AG09319 (cell line): ENCODE data around the gene SMPD3.

ENCODE experiments used
- DNase-seq: peaks from one replicate; pipeline ENCODE4 v3.0.0-alpha.2; 2010; ENCODE audit warnings: low read depth; ENCODE audit errors: extremely low read depth
- TF ChIP-seq, protein P1 (sequence below): IDR thresholded peaks from 2 replicates; pipeline ENCODE4 v1.5.1; 2011; ENCODE audit warnings: low read depth, mild to moderate bottlenecking, inconsistent platforms, low read length, moderate library complexity

The SMPD3 gene

DNA sequence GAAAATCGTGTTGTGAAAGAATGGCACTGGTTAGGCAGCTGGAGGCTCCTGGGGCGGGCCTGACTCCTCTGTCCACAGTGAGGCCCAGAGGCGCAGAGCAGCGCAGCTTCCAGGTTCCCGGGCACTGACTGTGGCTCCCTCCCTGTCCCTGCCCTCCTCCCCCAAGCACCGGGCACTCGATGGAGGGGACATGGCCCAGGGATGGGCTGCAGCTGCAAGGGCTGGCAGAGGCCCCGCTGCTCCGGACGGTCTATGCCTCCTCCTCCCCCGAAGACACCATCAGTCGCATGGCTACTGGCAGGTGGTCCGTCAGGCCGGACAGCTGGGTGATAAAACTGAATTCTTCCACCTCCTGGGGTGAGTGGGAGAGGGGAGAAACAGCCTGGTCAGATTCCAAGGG, 87.4 kb downstream of the SMPD3 start:
- TF ChIP-seq, protein P1, sequence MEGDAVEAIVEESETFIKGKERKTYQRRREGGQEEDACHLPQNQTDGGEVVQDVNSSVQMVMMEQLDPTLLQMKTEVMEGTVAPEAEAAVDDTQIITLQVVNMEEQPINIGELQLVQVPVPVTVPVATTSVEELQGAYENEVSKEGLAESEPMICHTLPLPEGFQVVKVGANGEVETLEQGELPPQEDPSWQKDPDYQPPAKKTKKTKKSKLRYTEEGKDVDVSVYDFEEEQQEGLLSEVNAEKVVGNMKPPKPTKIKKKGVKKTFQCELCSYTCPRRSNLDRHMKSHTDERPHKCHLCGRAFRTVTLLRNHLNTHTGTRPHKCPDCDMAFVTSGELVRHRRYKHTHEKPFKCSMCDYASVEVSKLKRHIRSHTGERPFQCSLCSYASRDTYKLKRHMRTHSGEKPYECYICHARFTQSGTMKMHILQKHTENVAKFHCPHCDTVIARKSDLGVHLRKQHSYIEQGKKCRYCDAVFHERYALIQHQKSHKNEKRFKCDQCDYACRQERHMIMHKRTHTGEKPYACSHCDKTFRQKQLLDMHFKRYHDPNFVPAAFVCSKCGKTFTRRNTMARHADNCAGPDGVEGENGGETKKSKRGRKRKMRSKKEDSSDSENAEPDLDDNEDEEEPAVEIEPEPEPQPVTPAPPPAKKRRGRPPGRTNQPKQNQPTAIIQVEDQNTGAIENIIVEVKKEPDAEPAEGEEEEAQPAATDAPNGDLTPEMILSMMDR: no peak

DNA sequence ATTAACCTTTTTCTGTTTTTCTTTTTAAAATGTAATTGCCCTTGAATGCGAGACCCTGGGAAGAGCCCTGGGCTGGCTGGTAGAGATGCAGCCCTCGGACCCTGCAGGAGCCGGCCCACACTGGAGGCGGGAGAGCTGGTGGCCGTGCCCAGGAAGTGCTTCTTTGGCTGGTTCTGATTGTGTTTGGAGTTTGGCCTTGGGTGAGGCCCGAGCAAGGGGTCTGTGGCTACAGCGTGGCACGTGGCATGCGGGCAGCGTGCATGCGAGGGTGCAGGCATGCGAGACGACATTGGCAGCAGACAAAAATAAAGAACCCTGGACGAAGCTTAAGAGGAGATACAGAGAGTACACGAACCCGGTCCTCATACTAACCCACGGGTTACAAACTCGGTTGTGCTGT, 87.8 kb downstream of the SMPD3 start:
- TF ChIP-seq, protein P1: no peak

More for the DNA sequence above, 87.4 kb downstream of the SMPD3 start:
- no peak for DNase-seq

DNA sequence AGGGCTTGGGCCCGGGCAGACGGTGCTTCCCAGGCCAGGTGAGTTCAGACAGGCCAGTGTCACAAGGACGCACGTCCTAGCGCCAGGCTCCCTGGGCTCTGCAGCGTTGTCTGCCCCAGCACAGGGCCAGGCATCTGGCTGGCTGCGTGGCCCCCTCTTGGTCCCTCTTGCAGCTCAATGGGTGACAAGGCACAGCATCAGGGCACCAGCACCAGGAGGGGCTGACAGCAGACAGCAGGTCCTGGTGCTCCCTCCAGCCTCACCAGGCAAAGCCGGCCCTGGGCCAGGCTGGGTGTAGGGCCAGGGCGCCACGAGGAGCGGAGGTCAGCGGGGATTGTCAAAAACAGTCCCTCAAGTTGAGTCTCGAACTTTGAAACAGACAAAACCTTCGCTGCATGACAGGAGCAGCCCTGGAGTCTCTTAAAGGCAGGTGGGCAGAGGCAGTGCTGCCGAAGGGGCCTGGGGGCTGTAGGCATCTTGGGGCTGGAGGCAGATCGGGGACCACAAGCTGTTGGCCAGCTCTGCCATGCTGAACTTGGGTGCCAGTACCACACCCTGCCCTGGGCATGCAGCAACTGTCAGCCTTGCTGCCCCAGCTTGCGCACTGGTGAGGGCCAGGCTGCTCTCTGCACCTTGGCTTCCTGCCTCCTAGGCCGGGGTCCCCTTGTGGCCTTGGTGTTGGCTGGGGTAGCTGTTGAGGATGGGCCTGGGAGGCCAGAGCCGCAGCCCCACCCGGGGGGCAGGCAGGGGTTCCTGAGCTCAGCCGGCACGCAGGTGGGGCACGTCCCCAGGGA, 88.7 kb downstream of the SMPD3 start:
- TF ChIP-seq, protein P1: no peak
- DNase-seq: no peak

More for the DNA sequence above, 87.8 kb downstream of the SMPD3 start:
- no peak for DNase-seq

DNA sequence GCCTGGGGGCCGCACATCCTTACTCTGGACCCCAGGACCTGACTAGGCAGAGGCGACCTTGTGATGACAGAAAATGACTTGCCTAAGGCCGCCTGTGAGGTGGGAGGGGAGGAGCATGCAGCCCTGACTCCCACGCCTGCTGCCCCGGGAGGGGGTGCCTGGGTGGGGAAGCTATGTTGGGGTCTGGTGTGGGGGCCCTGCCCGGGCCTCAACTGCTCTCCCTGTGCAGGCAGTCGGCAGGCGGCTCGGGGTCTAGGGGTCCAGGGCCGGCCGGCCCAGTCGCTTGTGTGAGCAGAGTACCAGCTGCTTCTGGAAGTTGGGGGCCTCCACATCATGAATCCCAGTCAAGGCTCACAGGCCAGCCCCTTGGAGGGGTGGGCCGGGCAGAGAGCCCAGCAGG, 89.4 kb downstream of the SMPD3 start:
- no peak for DNase-seq
- TF ChIP-seq, protein P1: no peak

DNA sequence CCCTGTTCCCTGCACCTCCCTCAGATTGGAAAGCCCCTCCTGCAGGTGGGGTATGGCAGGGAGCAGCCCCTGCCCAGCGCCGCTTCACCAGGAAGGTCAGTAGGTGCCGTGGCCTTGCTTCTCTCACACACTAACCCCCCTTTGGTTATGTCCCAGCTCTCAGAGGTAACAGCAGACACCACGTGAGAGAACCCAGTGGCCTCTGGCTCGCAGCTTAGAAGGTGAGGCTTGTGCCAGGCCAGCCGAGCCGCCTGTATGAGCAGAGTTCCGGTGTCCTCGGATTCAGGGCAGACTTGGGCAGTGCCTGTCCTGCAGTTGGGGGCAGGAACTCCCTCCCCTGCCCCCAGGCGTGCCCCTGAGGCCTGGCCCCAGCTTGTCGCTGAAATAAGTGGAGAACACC, 90.4 kb downstream of the SMPD3 start:
- DNase-seq: no peak
- TF ChIP-seq, protein P1: no peak

DNA sequence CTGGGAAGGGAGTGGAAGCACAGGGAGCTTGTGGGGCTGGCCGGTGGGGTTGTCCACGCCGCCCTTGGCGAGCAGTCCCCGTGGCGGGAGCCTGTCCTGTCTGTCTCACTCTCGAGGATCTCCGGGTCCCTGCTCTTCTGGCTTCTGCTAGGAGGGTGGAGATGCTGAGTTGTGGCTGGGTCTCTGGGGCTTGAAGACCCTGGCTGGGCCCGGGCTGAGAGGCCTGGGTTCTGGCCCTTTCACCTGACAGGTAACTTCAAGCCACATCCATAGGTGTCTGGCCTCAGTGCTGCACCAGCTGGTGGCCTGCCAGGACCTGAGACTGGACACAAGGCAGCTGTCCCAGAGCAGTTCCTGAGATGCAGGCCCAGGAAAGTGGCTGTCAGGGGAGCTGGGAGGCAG, 90.8 kb downstream of the SMPD3 start:
- DNase-seq: no peak
- TF ChIP-seq, protein P1: no peak

DNA sequence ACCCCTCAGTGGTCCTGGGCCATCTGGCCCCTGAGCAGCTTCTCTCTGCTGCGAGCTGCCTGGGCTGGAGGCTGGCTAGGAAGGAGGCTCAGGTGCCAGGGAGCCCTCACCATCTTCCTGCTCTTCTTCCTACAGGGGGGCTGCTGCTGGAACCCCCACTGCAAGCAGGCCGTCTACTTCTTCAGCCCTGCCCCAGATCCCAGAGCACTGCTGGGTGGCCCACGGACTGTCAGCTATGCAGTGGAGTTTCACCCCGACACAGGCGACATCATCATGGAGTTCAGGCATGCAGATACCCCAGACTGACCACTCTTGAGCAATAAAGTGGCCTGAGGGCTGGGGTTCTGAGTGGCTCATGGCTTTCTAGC, 91.4 kb downstream of the SMPD3 start:
- no peak for DNase-seq
- TF ChIP-seq, protein P1: no peak
